Stomach (tissue), 4 donors: ENCODE measurements around the gene GHRL.

Experiments used
- CTCF ChIP-seq, 7 experiments: fragments of 450-650 bp in 4 of 7; fragments of 200-600 bp in 3 of 7; sonication (generic) in 3 of 7; IDR thresholded peaks; one replicate each; pipeline ENCODE4 v1.5.1; 2016 to 2019; ENCODE audit warnings: antibody characterized with exemption in 7 of 7, control low read depth in 2 of 7, mild to moderate bottlenecking in 1 of 7
- POLR2AphosphoS5 ChIP-seq, 3 donors: sonication (generic); formaldehyde crosslinking; IDR thresholded peaks; one replicate each; pipeline ENCODE4 v1.6.1; 2016; ENCODE audit warnings: antibody characterized with exemption in 3 of 3

- TF ChIP-seq CTCF (IDR thresholded peaks at IDR 0.05) (no peak), POLR2AphosphoS5 (IDR thresholded peaks at IDR 0.05) (no peak)
Observed at GRCh38 chr3:10334042-10334441, 41.3 kb upstream of the GHRL start.
